Measurements from ENCODE around the gene OR6C70.

Gene OR6C70

GRCh38 chr12:55470088-55470829, at the start of gene OR6C70:
TSS of gene OR6C70 (minus strand) at chr12:55470138. CDS start at chr12:55470138, 0 bp downstream.
- no peak for TF ChIP-seq GATA3 (IDR thresholded peaks at IDR 0.05; ENCODE audit: low read depth, low read length)
- no peak for TF ChIP-seq GATA2 (IDR thresholded peaks at IDR 0.05; ENCODE audit: low read depth, low read length)

DNA sequence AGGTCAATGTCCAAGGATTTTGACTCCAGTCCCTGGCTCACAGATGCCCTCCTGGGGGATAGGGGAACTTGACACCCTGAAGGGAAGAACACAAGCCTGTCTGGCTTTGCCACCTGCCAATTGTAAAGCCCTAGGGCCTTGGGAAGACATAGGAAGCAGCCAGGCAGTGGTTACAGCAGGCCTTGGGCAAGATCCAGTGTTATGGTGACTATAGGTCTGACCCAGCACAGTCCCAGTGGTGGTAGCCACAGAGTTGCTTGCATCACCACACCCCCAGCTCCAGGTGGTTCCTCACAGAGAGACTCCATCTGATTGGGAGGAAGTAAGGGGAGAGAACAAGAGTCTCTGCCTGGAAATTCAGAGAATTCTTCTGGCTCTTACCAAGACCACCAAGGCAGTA, 46.5 kb upstream of the OR6C70 start:
- TF ChIP-seq GATA3 (IDR thresholded peaks at IDR 0.05; ENCODE audit: low read depth, low read length) (no peak), GATA2 (IDR thresholded peaks at IDR 0.05; ENCODE audit: low read depth, low read length) (no peak)

GRCh38 chr12:55515696-55516095, 45.8 kb upstream of the OR6C70 start:
- no peak for TF ChIP-seq GATA3 (IDR thresholded peaks at IDR 0.05; ENCODE audit: low read depth, low read length)
- TF ChIP-seq GATA2 (IDR thresholded peaks at IDR 0.05; ENCODE audit: low read depth, low read length): no peak

DNA sequence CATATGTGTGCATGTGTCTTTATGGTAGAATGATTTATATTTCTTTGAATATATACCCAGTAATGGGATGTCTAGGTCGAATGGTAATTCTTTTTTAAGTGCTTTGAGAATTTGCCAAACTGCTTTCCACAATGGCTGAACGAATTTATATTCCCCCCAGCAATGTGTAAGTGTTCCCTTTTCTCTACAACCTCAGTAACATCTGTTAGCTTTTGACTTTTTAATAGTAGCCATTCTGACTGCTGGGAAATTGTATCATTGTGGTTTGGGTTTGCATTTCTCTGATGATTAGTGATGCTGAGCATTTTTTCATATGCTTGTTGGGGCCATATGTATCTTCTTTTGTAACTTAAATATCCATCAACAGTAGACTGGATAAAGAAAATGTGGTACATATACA, 31.7 kb upstream of the OR6C70 start:
- no peak for TF ChIP-seq GATA3 (IDR thresholded peaks at IDR 0.05; ENCODE audit: low read depth, low read length)
- TF ChIP-seq GATA2 (IDR thresholded peaks at IDR 0.05; ENCODE audit: low read depth, low read length): no peak

GRCh38 chr12:55499810-55500252, 29.9 kb upstream of the OR6C70 start:
- TF ChIP-seq GATA3 (IDR thresholded peaks at IDR 0.05; ENCODE audit: low read depth, low read length): no peak
- TF ChIP-seq GATA2 (IDR thresholded peaks at IDR 0.05; ENCODE audit: low read depth, low read length): no peak

DNA sequence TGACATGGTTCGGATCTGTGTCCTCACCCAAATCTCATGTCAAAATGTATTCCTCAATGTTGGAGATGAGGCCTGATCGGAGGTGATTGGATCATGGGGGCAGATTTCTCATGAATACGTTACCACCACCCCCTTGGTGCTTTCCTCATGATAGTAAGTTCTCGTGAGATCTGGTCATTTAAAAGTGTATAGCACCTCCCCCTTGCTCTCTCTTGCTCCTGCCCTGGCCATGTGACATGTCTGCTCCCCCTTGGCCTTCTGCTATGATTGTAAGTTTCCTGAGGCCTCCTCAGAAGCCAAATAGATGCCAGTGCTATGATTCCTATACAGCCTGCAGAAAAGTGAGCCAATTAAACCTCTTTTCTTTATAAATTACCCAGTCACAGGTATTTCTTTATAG, 29.3 kb upstream of the OR6C70 start:
- TF ChIP-seq GATA2 (IDR thresholded peaks at IDR 0.05; ENCODE audit: low read depth, low read length) (no peak), GATA3 (IDR thresholded peaks at IDR 0.05; ENCODE audit: low read depth, low read length) (no peak)

- TF ChIP-seq GATA2 (IDR thresholded peaks at IDR 0.05; ENCODE audit: low read depth, low read length) (no peak), GATA3 (IDR thresholded peaks at IDR 0.05; ENCODE audit: low read depth, low read length) (no peak)
Measured at GRCh38 chr12:55495490-55495889, 25.6 kb upstream of the OR6C70 start.

- TF ChIP-seq GATA2 (IDR thresholded peaks at IDR 0.05; ENCODE audit: low read depth, low read length): no peak
- TF ChIP-seq GATA3 (IDR thresholded peaks at IDR 0.05; ENCODE audit: low read depth, low read length): no peak
Measured at GRCh38 chr12:55492078-55492477, 22.1 kb upstream of the OR6C70 start, which contains the start of gene OR6C68. TSS of gene OR6C68 (plus strand) at chr12:55492378. CDS start at chr12:55492378, 0 bp downstream.

DNA sequence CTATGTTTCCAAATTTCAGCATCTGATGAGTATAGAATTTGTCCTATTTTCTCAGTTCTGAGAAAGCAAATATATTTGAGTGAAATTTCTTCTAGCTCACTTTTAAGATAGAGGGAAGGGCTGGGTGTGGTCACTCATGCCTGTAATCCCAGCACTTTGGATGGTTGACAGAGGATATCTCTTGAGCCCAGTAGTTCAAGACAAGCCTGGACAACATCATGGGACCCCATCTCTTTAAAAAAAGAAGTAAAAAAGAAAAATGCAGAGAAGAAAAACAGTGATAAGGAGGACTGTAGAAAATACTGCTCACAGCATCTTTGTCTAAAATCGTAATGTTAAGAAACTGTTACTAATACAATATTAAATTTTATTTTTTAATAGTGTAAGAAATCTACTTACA, 2.3 kb upstream of the OR6C70 start:
- TF ChIP-seq GATA2 (IDR thresholded peaks at IDR 0.05; ENCODE audit: low read depth, low read length): no peak
- no peak for TF ChIP-seq GATA3 (IDR thresholded peaks at IDR 0.05; ENCODE audit: low read depth, low read length)

GRCh38 chr12:55469291-55469690, 647 bp downstream of the OR6C70 start:
- no peak for TF ChIP-seq GATA2 (IDR thresholded peaks at IDR 0.05; ENCODE audit: low read depth, low read length)
- no peak for TF ChIP-seq GATA3 (IDR thresholded peaks at IDR 0.05; ENCODE audit: low read depth, low read length)

DNA sequence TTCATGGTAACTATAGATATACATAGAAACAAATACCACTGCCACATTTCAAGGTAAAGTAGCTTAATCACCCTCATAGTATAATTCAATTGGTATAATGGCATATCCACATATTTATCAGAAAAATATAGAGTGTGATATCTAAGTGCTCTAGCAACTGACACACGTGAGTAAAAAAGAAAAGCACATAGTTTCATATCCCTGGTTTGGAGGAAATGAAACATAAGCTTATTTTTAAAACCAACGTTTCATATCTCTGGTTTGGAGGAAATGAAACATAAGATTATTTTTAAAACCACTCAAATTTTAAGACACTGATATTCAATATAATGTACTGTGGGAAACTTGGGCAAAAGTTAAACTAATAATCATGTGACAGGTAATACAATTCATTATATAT, 2.1 kb downstream of the OR6C70 start:
- no peak for TF ChIP-seq GATA3 (IDR thresholded peaks at IDR 0.05; ENCODE audit: low read depth, low read length)
- TF ChIP-seq GATA2 (IDR thresholded peaks at IDR 0.05; ENCODE audit: low read depth, low read length): no peak

- TF ChIP-seq GATA2 (IDR thresholded peaks at IDR 0.05; ENCODE audit: low read depth, low read length) (no peak), GATA3 (IDR thresholded peaks at IDR 0.05; ENCODE audit: low read depth, low read length) (no peak)
Measured at GRCh38 chr12:55448825-55449224, 21.1 kb downstream of the OR6C70 start.

DNA sequence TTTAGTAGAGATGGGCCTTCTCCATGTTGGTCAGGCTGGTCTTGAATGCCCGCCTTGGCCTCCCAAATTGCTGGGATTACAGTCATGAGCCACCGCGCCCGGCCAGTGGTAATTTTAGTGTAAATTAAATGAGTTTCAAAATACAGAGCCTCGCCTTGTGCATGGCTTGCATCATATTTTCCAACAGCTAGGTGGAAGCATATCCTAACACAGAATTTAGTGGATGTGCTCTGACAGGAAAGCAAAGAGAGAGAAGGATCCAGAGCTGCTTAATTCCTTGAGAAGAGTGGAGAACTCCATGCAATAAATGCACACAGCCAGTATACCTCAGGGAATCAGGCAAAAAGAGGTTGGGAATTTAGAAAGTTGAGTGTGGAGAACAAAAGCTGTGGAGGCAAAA, 23.6 kb downstream of the OR6C70 start:
- TF ChIP-seq GATA3 (IDR thresholded peaks at IDR 0.05; ENCODE audit: low read depth, low read length) (no peak), GATA2 (IDR thresholded peaks at IDR 0.05; ENCODE audit: low read depth, low read length) (no peak)

GRCh38 chr12:55445357-55445756, 24.6 kb downstream of the OR6C70 start:
- TF ChIP-seq GATA3 (IDR thresholded peaks at IDR 0.05; ENCODE audit: low read depth, low read length) (no peak), GATA2 (IDR thresholded peaks at IDR 0.05; ENCODE audit: low read depth, low read length) (no peak)

DNA sequence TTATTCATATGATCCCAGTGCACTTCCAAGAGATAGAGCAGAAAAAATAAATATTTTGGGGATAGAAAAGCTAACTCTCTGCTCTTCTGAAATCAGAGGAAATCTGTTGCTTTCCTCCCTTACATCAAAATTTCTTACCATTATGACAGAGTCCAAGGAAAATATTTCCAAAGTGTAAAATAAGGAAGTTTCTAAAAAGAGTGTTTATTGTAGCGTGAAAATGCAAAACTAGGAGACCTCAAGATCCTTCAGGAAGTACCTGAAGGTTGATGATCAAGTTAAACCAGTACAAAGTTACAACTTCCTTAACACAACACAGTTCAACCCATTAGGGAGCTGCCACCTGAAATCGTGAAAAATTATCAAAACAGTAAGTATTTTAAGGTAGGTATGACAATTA, 26.2 kb downstream of the OR6C70 start, which contains the start of gene OR6C2:
OR6C2 (plus strand) TSS at position 301 of the 400 bp plus-strand sequence. CDS start 8,138 bp downstream, outside the sequence.
- no peak for TF ChIP-seq GATA2 (IDR thresholded peaks at IDR 0.05; ENCODE audit: low read depth, low read length)
- no peak for TF ChIP-seq GATA3 (IDR thresholded peaks at IDR 0.05; ENCODE audit: low read depth, low read length)
